NOMO-1 treated with dmso at 0.1 percent for 144 hours (cell line): ENCODE measurements around the gene DDAH1.
"Not testable (repeated sequence)": the region's sequence is repeated elsewhere in the genome, so short reads cannot be mapped to it uniquely, and the experiment has no call there.

Experiments
- DNase-seq: peaks from one replicate; lab custom pipeline; 2025; ENCODE audit not compliant: unreplicated experiment; lab: John Stamatoyannopoulos, UW

Gene DDAH1

DNA sequence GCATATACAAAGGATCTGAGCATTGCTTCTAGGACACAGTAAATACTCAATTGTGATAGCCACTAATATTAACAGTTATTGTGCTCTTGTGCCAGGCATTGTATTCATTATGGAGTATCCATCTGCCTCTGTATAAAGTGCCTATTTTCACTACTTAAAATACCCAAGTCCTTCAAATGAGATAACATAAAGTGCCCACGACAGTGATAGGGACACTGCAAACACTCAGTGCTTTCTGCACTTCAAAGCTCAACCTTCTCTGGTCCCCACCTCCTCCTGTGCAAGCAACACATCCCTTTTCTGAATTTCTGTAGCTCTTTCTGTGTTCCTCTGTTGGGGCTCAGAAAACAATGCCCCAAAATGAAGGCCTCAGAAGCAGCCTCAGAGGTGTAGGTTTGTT, 6.6 kb upstream of the DDAH1 start:
- no peak for DNase-seq

- DNase-seq, result not testable (repeated sequence)
These were observed 5.2 kb upstream of the DDAH1 start for GRCh38 chr1:85470130-85470529.

DNA sequence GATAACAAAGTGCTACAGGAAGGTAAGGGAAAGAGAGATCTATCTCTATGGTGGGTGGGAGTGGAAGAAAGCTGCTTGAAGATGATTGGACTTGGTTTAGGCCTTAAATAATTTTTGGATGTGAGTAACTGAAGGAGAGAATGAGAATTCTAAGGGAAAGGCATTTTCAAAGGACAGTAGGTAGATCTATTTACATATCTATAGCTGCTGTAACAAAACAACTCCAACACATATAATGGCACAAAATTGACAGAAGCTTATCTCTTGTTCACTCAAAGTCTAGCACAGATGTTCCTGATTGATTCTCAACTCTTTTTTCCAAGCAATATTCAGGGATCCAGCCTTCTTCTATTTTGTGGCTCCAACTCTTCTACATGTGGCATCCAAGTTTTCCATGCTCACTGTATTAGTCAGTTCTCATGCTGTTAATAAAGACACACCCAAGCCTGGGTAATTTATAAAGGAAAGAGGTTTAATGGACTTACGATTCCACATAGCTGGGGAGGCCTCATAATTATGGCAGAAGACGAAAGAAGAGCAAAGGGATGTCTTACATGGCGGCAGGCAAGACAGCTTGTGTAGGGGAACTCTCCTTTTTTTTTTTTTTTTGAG, 3.1 kb upstream of the DDAH1 start:
- DNase-seq, result no peak

GRCh38 chr1:85467036-85467435, 2.1 kb upstream of the DDAH1 start:
- no peak for DNase-seq

DNA sequence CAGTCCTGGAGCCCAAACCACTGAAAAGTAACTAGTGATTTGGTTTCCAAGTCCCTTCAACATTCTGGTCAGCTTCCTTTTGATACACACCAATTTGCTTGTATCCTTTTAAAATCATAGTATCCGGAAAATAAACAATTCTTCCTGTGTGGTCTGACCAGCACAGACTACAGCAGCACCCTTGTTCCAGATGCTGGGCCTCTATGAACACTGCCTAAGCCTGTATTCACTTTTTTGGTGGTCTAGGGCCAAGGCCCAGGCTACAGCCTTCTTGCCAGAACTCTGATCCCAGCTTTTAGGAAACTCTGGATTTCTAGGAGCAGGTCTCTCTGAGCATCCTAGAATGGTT, 801 bp upstream of the DDAH1 start:
- no peak for DNase-seq

- no peak for DNase-seq
These were observed 361 bp downstream of the DDAH1 start for GRCh38 chr1:85464497-85465098.

- DNase-seq, result no peak
These were observed 1.0 kb downstream of the DDAH1 start for GRCh38 chr1:85463731-85464496.

- DNase-seq, result no peak
These were observed 1.9 kb downstream of the DDAH1 start for GRCh38 chr1:85462931-85463649.

GRCh38 chr1:85461216-85461918, 3.6 kb downstream of the DDAH1 start:
- DNase-seq, result no peak

DNA sequence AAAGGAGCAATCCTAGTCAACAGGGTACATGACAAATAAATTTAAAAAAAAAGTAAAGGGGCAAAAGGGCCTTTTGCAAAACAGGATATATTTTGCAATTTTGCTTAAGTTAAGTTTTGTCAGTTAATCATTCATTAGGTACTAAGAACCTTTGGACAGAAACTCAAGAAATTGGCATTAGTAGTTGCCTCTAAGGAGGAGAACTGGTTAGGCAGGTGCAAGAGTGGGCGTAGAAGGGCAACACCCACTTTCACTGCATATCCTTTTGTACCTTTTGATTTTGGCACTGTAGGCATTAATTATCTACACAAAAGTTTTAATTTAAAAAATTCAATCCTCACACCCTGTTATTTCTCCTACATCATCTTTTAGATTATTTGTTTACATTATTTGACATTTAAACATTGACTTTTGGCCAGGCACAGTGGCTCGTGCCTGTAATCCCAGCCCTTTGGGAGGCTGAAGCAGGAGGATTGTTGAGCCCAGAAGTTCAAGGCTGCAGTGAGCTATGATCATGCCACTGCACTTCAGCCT, 4.3 kb downstream of the DDAH1 start:
- no peak for DNase-seq

DNA sequence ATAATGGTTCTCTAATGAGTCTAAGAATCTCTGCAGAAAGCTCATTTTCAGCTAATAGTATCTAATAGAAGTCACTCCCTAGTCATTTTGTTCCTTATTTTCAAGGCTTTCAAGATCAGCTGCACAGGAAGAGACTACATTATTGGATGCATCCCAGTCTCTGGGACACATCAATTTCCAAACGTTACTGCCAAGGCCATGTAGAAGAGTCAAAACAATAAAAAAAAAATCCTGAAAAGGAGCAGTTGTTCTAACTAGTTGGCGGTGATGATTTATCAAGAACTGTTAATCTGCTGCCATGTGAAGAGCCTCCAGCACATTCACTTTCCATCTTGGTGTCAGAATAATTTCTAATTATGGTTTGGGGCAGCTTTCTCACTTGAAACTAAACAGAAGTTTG, 5.7 kb downstream of the DDAH1 start:
- no peak for DNase-seq

- DNase-seq, result no peak
These were observed 10.7 kb downstream of the DDAH1 start for GRCh38 chr1:85454214-85454613.

DNA sequence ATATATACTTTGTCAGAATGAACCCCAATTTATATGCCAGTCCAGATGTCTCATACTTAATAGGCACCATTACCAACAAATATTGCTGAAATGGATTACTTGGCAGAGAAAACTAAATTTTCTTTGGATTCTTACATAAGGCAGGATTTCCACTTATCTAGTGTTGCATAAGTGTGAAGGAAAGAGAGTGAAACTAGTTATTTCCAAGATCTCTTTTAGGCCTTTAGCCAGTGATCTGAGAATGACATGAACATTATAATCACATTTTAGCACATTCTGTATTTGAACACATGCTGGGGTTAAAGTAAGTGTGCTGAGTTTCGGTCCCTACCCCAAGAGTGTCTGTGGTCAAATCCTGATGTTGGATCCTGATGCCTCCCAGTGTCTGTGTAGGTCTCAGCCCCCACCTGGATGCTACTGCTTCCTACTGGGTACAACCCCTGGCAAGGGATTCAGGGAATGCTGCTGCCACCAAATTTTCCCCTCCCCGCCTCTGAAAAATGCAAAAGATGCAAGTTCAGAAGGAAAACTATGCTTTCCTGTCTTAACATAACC, 11.2 kb downstream of the DDAH1 start:
- no peak for DNase-seq

GRCh38 chr1:85452948-85453347, 12.0 kb downstream of the DDAH1 start:
- no peak for DNase-seq

DNA sequence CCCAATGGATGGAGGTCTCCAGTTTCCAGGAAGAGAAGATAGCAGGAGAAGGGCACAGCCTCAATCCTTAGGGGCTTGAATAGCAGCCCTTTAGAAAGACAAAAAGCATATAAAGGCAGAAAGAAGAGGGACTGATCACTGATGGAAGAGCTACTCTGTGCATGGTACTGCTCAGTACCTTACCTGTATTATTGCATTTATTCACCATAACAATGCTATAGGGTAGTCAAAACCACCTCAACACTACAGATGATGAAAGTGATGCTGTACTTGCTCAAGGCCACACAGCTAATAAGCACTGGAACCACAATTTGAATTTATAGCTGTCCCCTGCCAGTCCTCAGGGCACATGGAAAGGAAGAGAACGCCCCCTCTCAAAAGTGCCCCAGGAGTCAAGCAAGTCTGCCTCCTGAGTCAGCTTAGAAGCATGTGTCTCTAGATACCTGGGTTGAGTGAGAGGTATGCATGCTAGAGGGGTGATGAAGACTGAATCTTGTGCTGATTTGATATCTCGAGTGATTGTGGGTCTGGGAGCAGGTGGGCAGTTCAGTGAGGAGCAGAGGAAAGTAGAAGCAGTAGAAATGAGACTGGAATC, 13.6 kb downstream of the DDAH1 start:
- no peak for DNase-seq

GRCh38 chr1:85450832-85451231, 14.1 kb downstream of the DDAH1 start:
- DNase-seq, result no peak

DNA sequence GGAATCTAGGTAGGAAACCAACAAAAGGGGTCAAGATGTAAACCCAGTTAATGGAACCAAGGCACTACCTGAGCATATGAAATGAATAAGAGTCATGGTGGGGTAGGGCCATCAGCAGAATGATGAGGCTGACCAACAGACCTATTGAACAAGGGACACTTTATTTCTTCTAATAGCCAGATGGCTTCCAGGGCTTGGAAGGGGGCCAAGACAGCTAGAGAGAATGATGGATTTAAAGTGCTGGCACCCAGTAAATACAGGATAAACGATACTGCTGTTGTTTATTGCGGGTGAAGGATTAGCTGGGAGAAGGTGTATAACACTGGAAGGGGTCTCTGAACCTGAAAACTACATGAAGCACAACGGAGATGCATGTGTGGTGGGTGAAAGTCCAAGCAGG, 15.6 kb downstream of the DDAH1 start:
- no peak for DNase-seq

- no peak for DNase-seq
These were observed 16.6 kb downstream of the DDAH1 start for GRCh38 chr1:85448358-85448757.

- no peak for DNase-seq
These were observed 17.7 kb downstream of the DDAH1 start for GRCh38 chr1:85447006-85447943.
